ENCODE measurements around the gene FRMPD2. TPM values are rescaled to one million over a fixed set of nuclear protein-coding genes. Genes with fewer than 3 reads are reported as not detected.

The FRMPD2 gene
- total RNA-seq, 4 donors from 2014 or later: not detected

GRCh38 chr10:48252354-48252650 lies 22.2 kb downstream of the FRMPD2 start:
- Histone ChIP-seq H3K27ac (no peak overlapping the region), H3K4me1 (no peaks in the 10 kb centered on the region), H3K9me3 (no peaks in the 10 kb centered on the region), H3K4me3 (no peak overlapping the region), H3K27me3 (no peaks in the 10 kb centered on the region), H3K36me3 (no peaks in the 10 kb centered on the region)
- no peak for DNase-seq
- intact Hi-C loops (cut with DNase I; ENCODE audit: low total_unique reads): no loop called here
- ATAC-seq: no peak
- TF ChIP-seq POLR2A (IDR thresholded peaks at IDR 0.05) (no peak), CTCF (IDR thresholded peaks at IDR 0.05 in 4 of 5, conservative IDR thresholded peaks at IDR 0.05 in 1 of 5) (no peak)
- in situ Hi-C loops (cut with MboI; ENCODE audit: low sequenced_read_pairs in 4 of 4): no loop called here

DNA sequence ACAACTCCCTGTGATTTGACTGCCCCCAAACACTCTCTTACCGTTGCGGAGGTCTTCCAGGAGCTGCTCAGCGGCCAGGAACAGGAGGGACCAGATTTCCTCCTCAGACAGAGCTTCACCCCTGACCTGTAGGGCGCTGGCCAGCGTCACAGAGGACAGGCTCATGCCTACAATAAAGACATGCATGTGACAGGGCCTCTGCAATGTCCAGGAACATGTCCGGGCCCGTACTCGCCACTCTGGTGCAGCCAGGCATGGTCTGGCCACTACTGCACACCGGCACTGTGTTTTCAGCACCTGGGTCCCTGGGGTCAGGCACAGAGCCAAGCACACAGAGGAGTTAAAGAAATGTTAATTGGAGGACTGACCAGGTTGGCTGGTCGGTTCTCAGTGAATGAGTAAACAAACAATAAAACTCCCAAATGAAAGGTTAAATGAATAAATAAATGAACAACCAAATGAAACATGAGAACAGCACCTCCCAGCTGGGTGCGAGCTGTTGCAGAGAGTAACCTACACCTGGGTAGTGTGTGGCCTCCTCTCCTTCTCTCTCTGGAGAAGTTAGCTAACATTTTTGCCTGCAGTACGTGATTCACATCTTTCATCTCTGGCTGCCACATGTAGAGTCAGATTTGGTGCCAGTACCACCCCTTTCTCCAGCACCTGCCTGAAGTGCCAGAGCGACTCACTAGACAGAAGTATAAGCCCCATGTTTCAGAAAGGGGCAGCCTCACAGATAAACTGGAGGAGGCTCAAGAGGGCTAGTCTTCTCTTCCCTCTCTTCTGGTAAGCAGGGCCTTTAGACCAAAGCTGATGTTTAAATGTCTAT lies 22.8 kb downstream of the FRMPD2 start:
- Histone ChIP-seq H3K27ac (no peak overlapping the region), H3K9me3 (no peaks in the 10 kb centered on the region), H3K27me3 (no peaks in the 10 kb centered on the region), H3K36me3 (no peaks in the 10 kb centered on the region), H3K4me3 (no peak overlapping the region), H3K4me1 (no peaks in the 10 kb centered on the region)
- intact Hi-C loops (cut with DNase I; ENCODE audit: low total_unique reads): no loop called here
- no peak for DNase-seq
- no peak for ATAC-seq
- TF ChIP-seq POLR2A (IDR thresholded peaks at IDR 0.05) (no peak), CTCF (IDR thresholded peaks at IDR 0.05 in 4 of 5, conservative IDR thresholded peaks at IDR 0.05 in 1 of 5) (no peak)
- in situ Hi-C loops (cut with MboI; ENCODE audit: low sequenced_read_pairs in 4 of 4): no loop called here

- no peak for ATAC-seq
- DNase-seq: no peak
These were observed 23.4 kb downstream of the FRMPD2 start for GRCh38 chr10:48251152-48251524.

GRCh38 chr10:48249763-48250351 lies 24.6 kb downstream of the FRMPD2 start:
- Histone ChIP-seq H3K4me3 (no peak overlapping the region), H3K27me3 (no peaks in the 10 kb centered on the region), H3K4me1 (no peaks in the 10 kb centered on the region), H3K27ac (no peak overlapping the region), H3K36me3 (no peaks in the 10 kb centered on the region), H3K9me3 (no peaks in the 10 kb centered on the region)
- DNase-seq: no peak
- in situ Hi-C loops (cut with MboI; ENCODE audit: low sequenced_read_pairs in 4 of 4) (no loop called here), intact Hi-C loops (cut with DNase I; ENCODE audit: low total_unique reads) (no loop called here)
- no peak for ATAC-seq
- TF ChIP-seq CTCF (IDR thresholded peaks at IDR 0.05 in 4 of 5, conservative IDR thresholded peaks at IDR 0.05 in 1 of 5) (no peak), POLR2A (IDR thresholded peaks at IDR 0.05) (no peak)

More at GRCh38 chr10:48251152-48251524, 23.4 kb downstream of the FRMPD2 start:
- in situ Hi-C loops (cut with MboI; ENCODE audit: low sequenced_read_pairs in 4 of 4): no loop called here
- intact Hi-C loops (cut with DNase I; ENCODE audit: low total_unique reads): no loop called here
- Histone ChIP-seq H3K27me3 (no peaks in the 10 kb centered on the region), H3K36me3 (no peaks in the 10 kb centered on the region), H3K9me3 (no peaks in the 10 kb centered on the region), H3K4me1 (no peaks in the 10 kb centered on the region), H3K4me3 (no peak overlapping the region), H3K27ac (no peak overlapping the region)
- TF ChIP-seq POLR2A (IDR thresholded peaks at IDR 0.05) (no peak), CTCF (IDR thresholded peaks at IDR 0.05 in 4 of 5, conservative IDR thresholded peaks at IDR 0.05 in 1 of 5) (no peak)
